Kidney capillary endothelial cell (primary cell): ENCODE data around the gene CPT2.

Source experiments
- DNase-seq: peaks from one replicate; pipeline ENCODE4 v3.0.0-alpha.2; 2018; ENCODE audit warnings: low spot score

Gene CPT2

DNA sequence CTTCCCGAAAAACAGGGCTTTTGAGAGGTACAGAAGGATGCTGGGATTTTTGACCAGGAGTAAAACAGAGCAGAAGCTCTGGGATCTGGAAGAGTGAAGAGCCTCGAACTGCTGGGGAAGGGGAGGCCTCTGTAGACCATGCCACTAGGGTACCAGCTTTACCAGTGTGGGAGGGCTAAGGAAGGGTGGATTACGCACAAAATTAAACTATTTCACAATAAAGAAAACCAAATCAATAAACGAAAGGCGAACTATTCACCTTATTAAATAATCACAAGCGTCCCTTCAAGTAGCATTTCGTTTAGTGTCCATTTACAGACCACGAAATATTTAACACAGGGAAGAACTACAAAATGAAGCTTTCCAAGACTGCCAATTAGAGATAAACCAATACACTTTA is 23.1 kb downstream of the CPT2 start:
- no peak for DNase-seq

DNA sequence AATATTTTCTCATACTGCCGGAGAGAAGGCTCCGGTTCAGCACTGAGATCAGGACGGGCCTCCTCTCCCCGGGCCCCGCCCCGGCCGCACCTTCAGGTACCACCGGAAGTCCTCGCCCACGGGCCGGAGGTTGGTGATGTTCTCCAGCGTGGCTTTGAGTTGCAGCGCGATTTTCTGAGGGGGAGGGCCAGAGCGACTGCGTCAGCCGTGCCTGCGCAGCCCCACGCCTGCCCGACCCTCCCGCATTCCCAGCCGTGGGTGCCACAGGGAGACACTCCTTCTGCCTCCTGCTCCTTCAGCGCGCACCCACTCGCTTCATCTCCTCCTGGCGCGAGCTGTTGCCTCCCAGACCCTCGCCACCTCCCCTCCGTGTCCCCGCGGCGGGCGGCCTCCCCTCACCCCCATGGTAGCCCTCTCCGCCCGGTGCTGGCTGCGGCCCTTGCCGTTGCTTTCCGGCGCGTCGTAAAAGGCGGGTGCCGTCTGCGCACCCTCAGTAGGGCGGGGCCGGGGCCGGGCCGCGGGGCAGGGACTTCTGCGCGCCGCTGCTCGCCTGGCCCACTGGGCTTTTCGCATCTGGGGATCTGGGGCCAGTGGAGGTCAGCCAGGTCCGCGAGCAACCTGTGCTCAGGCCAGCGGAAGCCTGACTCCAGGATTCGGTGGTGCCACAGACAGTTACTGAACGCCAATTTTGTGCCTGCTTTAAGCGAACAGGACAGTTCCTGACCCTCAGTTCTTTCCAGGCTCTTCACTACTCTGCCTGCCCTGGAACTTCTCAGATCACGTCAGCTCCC is 23.7 kb downstream of the CPT2 start, which contains the start of gene CZIB:
Gene CZIB, minus strand, starts transcription at position 464 of the 791 bp plus-strand sequence. Its CDS starts 59 bp downstream, at position 405.
- DNase-seq, result peak; percentile 78

DNA sequence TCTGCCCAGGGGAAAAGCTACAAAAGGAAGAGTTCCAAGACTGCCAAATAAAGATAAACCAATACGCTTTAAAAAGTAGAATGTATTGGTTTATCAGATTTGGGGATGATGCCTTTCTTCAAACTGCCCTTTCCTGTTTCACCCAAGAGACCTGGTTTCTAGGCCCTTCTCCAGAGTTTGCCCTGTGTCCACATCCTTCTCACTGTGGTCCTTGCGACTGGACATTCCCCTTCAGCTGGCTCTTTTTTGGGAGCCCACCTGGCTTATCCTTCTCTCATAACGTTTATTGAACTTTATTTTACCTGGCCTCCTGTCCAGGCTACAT is 24.3 kb downstream of the CPT2 start:
- DNase-seq, result no peak

DNA sequence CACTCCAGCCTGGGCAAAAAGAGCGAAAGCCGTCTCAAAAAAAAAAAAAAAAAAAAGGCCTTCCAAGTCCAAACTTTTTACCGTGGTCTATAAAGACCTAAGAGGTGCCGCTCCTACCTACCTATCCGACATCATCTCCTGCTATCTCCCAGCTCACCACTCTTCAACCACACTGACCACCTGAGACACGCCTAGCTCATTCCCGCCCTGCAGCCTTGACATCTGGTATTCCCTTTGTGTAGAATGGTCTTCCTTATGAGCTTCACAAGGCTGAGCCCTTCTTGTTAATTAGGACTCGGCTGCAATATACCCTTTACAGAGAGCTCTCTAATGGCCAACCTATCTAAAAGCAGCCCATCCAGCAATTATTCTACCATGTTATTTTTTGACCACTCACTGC is 41.0 kb downstream of the CPT2 start:
- DNase-seq, result no peak

DNA sequence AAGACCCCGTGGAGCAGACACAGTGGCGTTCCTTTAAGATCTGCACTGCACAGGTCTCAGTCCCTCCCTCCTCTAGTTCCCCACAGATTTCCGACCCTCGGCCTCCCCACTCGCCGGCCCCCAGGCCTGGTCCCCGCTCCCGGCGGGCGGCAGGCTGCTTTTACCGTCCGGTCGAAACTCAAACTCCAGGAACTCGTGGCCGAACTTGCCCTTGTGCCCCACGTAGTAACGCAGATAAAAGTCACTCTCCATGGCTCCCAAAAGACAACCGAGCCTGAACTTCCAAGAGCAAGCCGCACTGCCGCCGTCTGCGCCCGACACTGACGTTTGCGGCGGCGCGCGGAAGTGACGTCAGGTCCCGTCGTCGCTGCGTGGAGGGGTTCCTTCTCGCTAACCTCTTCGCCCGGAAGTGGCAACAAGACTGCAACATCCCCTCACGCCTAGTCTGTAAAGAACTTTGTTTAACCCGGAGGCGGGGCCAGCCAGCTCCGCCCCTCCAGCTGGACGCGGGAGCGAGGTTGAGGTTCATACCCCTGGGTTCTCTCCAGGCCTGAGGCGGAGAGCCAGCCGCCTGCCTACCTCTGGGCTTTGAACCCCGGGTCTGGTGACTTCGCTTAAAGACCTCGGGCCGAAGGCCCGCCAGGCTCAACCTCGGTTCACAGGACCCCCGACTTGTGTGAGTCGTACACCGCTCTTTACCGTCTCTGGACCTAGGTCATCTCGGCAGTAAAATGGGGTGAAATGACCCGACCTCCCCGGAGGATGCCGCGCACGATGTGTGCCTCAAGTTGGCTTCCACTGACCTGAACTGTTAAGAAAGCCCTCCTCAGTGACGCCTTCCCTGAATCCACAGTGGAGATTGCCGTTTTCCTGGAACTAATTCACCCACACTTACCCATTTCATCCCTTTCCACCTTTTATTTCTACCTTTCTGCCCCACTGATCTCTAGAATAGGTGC is 41.9 kb downstream of the CPT2 start, which contains the start of gene MAGOH:
Gene MAGOH, minus strand, starts transcription at position 322 of the 959 bp plus-strand sequence. Its CDS starts 70 bp downstream, at position 252.
- DNase-seq, result peak; percentile 95

DNA sequence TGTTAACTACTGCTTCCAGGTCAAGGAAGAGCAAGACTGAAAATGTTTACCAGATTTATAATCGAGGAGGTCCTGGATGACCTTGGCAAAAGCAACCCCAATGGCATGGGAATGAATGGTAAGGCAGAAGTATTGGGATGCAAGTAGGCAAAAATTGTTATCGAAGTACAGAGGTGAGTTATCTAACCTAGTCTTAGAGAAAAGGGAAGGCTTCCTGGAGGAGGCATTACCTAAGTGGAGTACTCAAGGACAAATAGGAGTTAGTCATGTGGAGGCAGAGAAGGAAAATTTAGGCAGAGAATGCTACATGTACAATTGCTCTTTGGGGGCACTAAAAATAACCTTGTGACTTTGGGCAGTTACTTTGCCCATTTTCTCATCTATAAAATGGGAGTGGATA is 45.2 kb downstream of the CPT2 start:
- DNase-seq, result no peak

DNA sequence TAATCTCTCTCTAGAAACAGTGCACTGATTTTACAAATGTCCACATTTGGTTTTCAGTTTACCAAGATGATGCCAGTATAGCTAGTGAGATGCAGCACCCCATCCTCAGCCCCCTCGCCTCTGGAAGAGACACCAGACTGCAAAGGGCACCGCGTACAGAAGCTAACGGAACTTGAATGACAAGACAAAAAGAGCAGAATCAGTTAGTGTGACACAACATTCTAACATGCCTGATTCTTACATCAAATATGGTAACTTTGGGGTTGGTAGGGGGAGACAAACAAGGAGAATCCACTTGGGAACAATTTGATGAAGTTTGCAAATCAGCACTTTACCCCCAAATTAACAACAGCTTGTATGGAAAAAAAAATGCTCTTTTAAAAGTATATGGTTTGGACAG is 45.8 kb downstream of the CPT2 start:
- no peak for DNase-seq

DNA sequence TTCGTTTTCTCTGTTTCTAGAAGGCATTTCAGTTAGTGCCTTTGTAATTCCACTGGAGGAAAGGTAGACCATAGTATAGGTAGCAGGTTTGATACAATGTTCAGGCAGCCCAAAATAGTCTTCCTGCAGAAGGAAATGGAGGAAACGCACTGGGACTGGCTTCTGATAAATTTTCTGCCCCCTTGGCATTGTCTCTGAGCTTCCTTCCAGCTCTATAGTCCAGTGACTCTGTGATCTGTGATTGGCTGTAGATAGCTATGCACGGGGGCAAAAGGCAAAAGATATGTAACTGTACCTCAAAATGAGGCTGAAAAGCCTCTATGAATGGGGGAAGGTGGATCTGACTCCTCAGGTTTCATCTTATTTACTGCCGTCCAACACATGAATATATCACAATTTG is 47.5 kb downstream of the CPT2 start:
- no peak for DNase-seq

DNA sequence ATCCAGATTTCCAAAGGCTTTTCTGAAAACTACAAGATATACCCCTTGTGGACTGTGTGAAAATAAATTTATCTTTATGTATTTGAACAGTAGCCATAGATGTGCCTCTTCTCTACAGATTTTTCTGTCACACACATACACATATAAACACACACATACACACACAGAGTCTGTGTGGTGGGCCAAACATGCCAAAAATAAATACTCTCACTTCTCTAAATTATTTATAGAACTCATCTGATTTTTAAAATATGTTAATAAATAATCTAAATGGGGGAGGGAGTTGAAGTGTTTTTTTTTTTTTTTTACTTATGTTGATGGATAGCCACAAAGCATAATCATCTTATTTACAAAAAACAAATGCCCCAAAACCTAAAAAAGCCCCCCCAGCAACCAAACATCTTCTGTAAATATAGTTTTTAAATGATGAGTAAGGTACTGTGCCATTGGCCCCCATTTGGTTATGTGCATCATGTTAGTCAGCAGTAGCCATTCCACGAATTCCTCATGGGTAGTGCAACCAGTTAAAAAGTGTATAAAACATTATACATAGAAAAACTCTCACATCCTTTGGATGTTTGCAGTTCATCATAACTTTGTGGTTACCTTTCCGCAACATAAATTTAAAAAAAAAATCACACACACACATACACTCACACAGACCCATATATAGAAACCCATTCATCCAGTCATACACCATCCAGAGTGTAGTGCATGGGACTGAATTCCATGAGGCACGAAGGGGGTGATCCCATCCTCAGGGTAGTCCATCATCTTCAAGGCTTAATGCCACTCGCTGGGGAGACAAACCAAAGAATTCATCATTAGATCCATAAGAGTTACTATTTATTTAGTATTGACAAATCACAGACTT is 49.9 kb downstream of the CPT2 start:
- DNase-seq, result no peak

DNA sequence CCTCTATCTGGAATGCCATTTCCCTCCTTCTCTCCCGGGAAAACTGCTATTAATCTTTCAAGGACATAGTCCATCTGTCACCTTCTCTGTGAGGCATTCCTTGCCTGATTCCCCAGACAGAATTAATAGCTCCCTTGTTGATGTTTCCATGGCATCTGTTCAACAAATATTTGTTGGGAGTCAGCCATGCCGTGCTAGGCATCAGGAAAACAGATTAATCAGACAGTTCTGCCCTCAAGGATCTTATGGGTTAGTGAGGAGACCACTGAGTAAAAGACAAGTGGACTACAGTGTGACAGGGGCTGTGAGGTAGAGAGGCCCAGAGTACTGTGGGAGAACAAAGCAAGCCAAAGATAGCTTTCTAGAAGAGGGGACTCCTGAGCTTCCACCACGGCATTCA is 53.1 kb downstream of the CPT2 start:
- DNase-seq, result no peak

DNA sequence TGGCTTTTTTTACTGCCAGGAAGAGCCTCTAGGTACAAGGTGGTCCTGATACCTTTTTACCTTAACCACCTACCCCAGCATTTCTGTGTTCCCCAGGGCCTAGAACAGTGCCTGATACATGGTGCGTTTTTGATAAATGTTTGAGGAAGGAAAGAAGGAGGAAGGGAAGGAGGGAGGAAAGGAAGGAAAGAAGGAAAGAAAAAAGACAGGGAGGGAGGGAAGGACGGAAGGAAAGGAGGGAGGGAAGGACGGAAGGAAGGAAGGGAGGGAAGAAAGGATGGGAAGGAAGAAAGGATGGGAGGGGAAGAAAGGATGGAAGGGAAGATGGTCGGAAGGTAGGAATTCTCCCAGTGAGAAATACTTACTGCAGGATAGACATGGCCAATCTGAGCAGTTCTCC is 53.7 kb downstream of the CPT2 start:
- DNase-seq, result no peak

DNA sequence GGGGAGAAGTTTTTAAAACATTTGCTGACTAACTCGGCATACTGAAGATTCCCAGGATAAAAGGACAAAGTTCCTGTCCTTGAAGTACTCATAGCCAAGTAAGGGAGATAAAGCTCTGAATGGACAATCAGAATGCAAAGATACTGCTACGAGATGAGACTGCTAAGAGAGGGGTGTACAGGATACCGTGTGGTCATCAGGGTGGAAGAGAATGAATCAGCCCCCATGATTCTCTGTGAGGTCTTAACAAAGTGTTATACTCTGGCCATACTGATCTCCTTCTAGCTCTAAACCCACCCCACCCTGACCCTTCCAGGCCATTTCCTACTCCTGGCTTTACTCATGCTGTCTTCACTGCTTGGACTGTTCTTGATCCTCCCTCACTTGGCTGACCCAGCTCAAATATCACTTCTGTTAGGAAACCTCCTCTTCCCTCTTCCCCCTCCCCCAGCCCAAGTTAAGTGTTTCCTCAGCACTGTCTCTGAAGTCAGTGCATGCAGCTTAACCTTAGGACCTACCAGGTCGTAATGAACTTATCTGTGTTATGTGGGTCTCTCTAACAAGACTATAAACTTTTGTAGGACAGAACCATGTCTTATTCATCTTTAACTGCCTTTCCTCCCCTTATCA is 57.5 kb downstream of the CPT2 start:
- no peak for DNase-seq

DNA sequence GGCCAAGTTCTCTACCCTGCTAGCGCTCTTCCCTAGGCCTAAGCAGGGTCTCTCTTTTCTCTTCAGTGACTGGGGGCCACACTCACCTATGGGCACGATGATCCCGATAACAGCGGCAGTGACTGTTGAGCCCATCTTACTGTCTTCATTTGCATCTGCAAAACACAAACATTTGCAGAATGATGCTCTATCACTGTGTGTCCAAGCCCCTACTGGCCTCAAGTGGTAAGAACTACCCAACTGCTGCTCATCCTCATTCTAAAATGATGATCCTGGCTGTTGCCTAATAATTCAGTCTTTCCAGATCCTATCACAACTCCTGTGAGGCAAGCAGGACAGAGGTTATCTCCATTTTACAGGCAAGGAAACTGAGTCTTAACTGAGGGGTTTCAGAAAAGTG is 58.4 kb downstream of the CPT2 start:
- no peak for DNase-seq

DNA sequence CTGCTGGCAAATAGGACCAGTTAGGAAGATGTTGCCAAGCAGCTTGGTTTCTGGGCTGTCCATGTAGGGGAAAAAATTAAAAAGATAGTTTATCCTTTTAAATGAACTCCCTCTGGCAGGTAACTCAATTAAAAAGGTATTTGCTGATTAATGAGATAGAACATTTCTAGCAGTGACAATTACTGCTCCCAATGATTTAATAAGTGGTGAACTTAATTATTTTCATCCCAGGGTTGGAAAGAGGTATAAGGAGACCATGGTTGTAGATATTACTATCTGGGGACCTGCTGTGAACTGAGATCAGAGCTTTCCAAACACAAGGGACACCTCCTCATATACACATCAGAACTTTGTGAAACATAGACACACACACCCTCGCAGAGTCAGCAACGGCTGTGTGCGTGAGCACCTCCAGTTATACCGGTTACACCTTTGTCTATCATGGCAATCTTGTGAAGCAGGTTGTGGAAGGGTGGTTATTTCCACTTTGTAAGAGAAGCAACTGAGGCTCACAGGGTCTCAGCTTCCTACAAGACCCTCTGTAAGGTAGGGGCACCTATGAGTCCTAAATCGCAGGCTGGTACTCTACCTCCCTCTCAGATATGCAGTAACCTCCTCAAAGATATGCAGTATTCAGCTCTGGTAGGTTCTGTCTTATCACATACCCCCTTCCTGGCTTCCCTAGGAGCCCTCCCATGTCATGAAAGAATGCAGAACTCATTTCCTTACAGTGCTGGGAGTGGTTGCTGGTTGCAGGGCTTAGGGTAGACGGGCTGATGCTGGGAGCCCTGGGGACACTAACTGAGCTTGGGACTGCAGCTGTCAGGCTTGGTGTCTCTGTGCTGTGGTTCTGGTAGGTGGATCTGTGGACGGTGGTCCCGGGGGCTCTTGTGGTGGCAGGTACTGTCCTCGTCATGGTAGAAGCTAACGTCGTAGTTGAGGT is 60.2 kb downstream of the CPT2 start:
- DNase-seq, result no peak

DNA sequence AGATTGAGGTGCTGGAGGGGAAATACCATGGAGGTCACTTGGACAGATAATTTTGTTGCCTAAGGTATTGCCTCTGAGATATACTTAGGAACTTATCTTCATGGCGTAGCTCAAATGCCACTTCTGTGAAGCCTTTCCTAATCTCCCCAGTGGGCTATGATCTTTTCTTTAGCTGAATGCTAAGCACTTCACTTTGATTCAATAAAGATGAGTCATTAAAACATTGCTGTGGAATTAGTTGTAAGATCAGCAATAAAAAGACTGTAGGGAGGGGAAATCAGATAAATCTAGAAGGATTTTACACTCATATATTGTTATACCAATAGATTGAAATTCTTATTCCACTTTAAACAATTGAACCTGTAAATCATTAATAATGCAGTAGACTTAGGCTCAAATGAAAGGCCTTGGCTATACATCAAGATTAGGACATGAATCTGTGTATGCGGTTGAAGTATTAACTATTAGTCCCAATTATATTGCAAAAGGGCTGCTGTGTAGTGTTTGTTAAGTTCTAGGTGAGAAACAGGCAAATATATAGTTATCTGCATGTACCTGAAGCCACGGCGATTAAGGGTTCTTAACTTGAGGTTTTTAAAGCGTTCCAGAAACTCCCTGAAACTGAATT is 60.9 kb downstream of the CPT2 start:
- no peak for DNase-seq

DNA sequence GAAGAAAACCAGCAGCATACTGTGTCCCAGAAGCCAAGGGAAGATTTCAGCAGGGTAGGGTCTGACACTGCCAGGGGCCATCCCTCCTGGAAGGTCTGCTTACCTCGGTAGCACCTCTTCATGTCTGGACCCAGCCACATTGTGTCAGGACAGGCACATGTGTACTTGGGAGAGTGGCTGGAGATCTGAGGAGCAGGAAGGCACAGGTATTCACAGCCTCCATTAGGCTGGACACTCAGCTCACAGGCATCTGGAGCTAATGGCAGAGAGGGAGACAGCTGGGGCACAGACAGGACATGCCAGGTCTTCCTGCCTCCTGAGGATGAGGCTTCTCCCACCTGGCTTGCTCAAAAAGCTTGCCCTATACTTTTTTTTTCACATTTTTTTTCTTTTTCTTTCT is 61.6 kb downstream of the CPT2 start:
- no peak for DNase-seq

DNA sequence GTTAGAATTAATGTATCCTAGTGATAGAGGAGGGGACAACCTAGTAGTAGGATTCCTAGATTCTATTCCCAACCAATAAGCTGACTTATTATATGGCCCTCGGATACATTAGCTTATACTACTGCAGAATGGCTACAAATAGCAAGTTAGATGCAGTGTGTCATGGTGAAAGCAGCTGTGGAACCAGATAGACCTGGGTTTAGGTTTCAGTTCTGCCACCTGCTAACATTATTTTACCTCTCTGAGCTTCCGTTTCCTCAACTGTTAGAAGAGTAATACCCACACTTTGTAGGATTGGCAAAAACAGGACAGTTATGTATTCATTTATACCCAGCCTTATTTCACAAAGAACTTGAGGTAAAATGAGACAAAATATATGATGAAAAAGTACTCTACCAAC is 63.3 kb downstream of the CPT2 start:
- no peak for DNase-seq

DNA sequence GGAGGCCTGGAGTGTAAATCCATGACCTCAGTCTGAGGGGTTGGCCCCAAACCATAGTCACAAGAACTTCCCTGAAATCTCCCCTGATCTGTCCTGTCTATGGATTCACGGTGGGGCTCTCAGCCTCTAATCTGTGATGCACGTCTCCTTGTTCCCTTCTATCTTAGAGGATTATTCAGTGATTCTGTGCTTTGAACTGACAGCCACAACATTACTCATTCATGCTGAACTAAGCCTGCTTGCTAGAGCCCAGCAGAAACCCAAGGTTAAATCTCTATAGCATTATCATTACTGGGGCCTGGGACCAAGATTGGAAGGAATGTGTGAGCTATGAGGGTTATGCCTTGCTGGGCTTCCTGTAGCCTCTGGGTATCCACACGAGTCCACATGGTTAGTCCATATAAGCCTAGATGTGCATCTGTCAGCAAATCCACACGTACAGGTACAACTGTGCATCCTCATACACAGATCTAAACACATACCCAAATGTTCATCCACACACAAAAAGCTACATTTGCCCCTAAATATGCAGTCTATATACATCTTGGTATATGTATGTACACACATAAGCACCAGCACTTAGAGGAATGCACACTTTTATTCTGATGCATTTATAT is 64.1 kb downstream of the CPT2 start:
- no peak for DNase-seq

DNA sequence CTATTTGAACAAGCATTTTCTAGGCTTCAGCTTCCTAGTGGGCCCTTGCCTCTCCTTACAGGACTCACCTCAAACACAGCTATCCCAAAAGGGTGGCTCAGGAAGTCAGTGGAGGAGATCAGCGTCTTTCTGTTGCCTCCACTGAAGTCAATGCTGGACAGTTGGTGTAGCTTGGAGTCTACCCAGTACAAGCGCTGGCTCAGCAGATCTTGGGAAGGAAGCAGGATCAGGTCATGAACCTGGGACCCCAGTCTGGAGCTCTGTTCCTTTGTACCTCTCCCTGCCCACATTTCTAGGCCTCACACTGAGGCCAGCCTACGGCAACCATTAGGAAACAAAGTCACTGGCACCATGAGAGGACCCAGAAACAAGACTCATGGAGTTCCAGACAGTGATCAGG is 65.4 kb downstream of the CPT2 start:
- DNase-seq, result no peak
